ENCODE data around the gene SF3B5.
A peak's percentile ranks its signal among the peaks of the same experiment; 100 is the strongest.
"Not testable (repeated sequence)": the region's sequence is repeated elsewhere in the genome, so short reads cannot be mapped to it uniquely, and the experiment has no call there.

Gene SF3B5

DNA sequence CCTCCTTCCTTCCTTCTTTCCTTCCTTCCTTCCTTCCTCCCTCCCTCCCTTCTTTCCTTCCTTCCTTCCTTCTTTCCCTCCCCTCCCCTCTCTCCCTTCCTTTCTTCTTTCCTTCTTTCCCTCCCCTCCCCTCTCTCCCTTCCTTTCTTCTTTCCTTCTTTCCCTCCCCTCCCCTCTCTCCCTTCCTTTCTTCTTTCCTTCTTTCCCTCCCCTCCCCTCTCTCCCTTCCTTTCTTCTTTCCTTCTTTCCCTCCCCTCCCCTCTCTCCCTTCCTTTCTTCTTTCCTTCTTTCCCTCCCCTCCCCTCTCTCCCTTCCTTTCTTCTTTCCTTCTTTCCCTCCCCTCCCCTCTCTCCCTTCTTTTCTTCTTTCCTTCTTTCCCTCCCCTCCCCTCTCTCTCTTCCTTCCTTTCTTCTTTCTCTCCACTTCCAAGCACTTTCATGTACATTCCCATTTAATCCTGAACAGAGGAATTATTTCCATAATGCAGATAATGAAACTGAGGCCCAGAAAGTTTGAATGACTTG is 36.9 kb upstream of the SF3B5 start:
- DNase-seq (ENCODE audit: low read depth): not testable (repeated sequence)

GRCh38 chr6:144131248-144131709 is 35.9 kb upstream of the SF3B5 start:
- Histone ChIP-seq H3K4me1 (ENCODE audit: control insufficient read depth, insufficient read depth, low read length) (peaks cover 11% of the 10 kb centered on the region), H3K27me3 (replicated peaks; ENCODE audit: control insufficient read depth, insufficient read depth, low read length) (no peaks in the 10 kb centered on the region), H3K9me3 (ENCODE audit: control insufficient read depth, low read length) (no peaks in the 10 kb centered on the region), H3K36me3 (ENCODE audit: control insufficient read depth, insufficient read depth, low read length, severe bottlenecking) (no peaks in the 10 kb centered on the region), H3K4me3 (ENCODE audit: low read length) (no peak overlapping the region), H3K9ac (ENCODE audit: low read length) (no peak overlapping the region)
- peak; percentile 15 for DNase-seq (ENCODE audit: low read depth)

More for the DNA sequence above, 36.9 kb upstream of the SF3B5 start:
- H3K9ac ChIP-seq (ENCODE audit: low read length); H3K4me3 ChIP-seq (ENCODE audit: low read length); H3K27me3 ChIP-seq (replicated peaks; ENCODE audit: control insufficient read depth, insufficient read depth, low read length); H3K9me3 ChIP-seq (ENCODE audit: control insufficient read depth, low read length); H3K36me3 ChIP-seq (ENCODE audit: control insufficient read depth, insufficient read depth, low read length, severe bottlenecking): not testable (repeated sequence)
- H3K4me1 ChIP-seq (ENCODE audit: control insufficient read depth, insufficient read depth, low read length): peaks cover 11% of the 10 kb centered on the region

DNA sequence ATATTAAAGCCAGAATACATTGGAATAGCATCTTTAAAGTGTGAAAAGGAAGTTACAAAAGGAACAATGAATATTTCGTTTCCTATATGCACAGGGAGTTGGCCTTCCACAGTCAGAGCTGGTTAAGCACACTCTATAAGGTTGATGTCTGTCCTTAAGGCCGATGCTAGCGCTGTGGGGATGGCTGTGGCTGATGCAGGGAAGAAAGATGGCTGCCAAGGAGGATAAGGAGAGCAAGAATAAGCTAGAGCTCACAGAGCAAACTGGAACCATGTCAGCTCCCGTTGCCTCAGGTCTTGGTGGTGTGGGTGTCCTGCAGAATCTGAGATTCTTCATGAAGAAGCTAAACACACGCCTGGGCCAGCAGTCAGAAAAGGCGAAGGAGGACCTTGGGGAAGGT is 34.1 kb upstream of the SF3B5 start:
- Histone ChIP-seq H3K4me3 (ENCODE audit: low read length) (no peak overlapping the region), H3K9ac (ENCODE audit: low read length) (no peak overlapping the region), H3K4me1 (ENCODE audit: control insufficient read depth, insufficient read depth, low read length) (peaks cover 11% of the 10 kb centered on the region), H3K27me3 (replicated peaks; ENCODE audit: control insufficient read depth, insufficient read depth, low read length) (no peaks in the 10 kb centered on the region), H3K9me3 (ENCODE audit: control insufficient read depth, low read length) (no peaks in the 10 kb centered on the region), H3K36me3 (ENCODE audit: control insufficient read depth, insufficient read depth, low read length, severe bottlenecking) (no peaks in the 10 kb centered on the region)
- no peak for DNase-seq (ENCODE audit: low read depth)

DNA sequence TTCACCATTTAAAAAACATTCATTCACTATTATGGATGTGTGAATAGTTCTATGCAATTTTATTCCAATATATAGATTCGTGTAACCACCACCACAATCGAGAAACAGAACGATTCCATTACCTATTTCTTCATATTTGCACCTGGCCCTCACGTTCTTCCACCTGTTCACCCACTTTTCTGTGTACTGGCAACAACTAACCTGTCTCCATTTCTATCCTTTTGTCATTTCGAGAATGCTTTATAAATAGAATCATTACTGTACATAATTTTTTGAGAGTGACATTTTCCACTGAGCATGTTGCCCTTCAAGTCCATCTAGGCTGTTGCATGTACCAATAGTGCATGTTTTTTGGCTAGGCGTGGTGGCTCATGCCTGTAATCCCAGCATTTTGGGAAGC is 31.7 kb upstream of the SF3B5 start:
- H3K4me3 ChIP-seq (ENCODE audit: low read length): no peak overlapping the region
- H3K36me3 ChIP-seq (ENCODE audit: control insufficient read depth, insufficient read depth, low read length, severe bottlenecking): no peaks in the 10 kb centered on the region
- no peak overlapping the region for H3K9ac ChIP-seq (ENCODE audit: low read length)
- no peaks in the 10 kb centered on the region for H3K27me3 ChIP-seq (replicated peaks; ENCODE audit: control insufficient read depth, insufficient read depth, low read length)
- H3K4me1 ChIP-seq (ENCODE audit: control insufficient read depth, insufficient read depth, low read length): peaks cover 11% of the 10 kb centered on the region
- no peak for DNase-seq (ENCODE audit: low read depth)
- no peaks in the 10 kb centered on the region for H3K9me3 ChIP-seq (ENCODE audit: control insufficient read depth, low read length)

GRCh38 chr6:144123836-144124235 is 28.5 kb upstream of the SF3B5 start:
- Histone ChIP-seq H3K27me3 (replicated peaks; ENCODE audit: control insufficient read depth, insufficient read depth, low read length) (no peaks in the 10 kb centered on the region), H3K4me3 (ENCODE audit: low read length) (no peak overlapping the region), H3K9ac (ENCODE audit: low read length) (no peak overlapping the region), H3K36me3 (ENCODE audit: control insufficient read depth, insufficient read depth, low read length, severe bottlenecking) (no peaks in the 10 kb centered on the region), H3K4me1 (ENCODE audit: control insufficient read depth, insufficient read depth, low read length) (no peaks in the 10 kb centered on the region), H3K9me3 (ENCODE audit: control insufficient read depth, low read length) (no peaks in the 10 kb centered on the region)
- DNase-seq (ENCODE audit: low read depth): no peak

DNA sequence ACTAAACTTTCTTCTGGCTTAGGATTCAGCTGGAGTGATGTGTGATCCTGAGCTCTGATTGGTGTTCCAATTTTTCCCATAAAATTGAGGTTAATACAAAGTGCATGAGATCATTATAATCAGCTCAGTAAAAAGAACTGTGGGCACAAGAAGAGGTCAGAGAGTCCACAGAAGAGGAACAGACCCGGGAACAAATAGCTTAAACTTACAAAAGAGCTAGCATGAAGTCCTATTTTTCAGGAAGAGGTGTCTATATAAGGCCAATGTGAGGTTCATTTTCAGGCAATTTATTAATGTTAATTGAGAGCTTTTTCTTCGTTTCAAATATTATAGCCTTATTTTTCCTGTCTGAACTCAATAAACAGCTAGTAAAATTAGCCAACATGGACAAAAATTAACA is 28.0 kb upstream of the SF3B5 start:
- Histone ChIP-seq H3K9me3 (ENCODE audit: control insufficient read depth, low read length) (no peaks in the 10 kb centered on the region), H3K9ac (ENCODE audit: low read length) (no peak overlapping the region), H3K36me3 (ENCODE audit: control insufficient read depth, insufficient read depth, low read length, severe bottlenecking) (no peaks in the 10 kb centered on the region), H3K27me3 (replicated peaks; ENCODE audit: control insufficient read depth, insufficient read depth, low read length) (no peaks in the 10 kb centered on the region), H3K4me3 (ENCODE audit: low read length) (no peak overlapping the region), H3K4me1 (ENCODE audit: control insufficient read depth, insufficient read depth, low read length) (no peaks in the 10 kb centered on the region)
- DNase-seq (ENCODE audit: low read depth): no peak

GRCh38 chr6:144122861-144123260 is 27.5 kb upstream of the SF3B5 start:
- Histone ChIP-seq H3K9me3 (ENCODE audit: control insufficient read depth, low read length) (no peaks in the 10 kb centered on the region), H3K4me1 (ENCODE audit: control insufficient read depth, insufficient read depth, low read length) (no peaks in the 10 kb centered on the region), H3K27me3 (replicated peaks; ENCODE audit: control insufficient read depth, insufficient read depth, low read length) (no peaks in the 10 kb centered on the region), H3K9ac (ENCODE audit: low read length) (no peak overlapping the region), H3K4me3 (ENCODE audit: low read length) (no peak overlapping the region), H3K36me3 (ENCODE audit: control insufficient read depth, insufficient read depth, low read length, severe bottlenecking) (no peaks in the 10 kb centered on the region)
- DNase-seq (ENCODE audit: low read depth): no peak

GRCh38 chr6:144119376-144119775 is 24.0 kb upstream of the SF3B5 start:
- H3K36me3 ChIP-seq (ENCODE audit: control insufficient read depth, insufficient read depth, low read length, severe bottlenecking): no peaks in the 10 kb centered on the region
- no peaks in the 10 kb centered on the region for H3K4me1 ChIP-seq (ENCODE audit: control insufficient read depth, insufficient read depth, low read length)
- DNase-seq (ENCODE audit: low read depth): no peak
- H3K9me3 ChIP-seq (ENCODE audit: control insufficient read depth, low read length): no peaks in the 10 kb centered on the region
- no peaks in the 10 kb centered on the region for H3K27me3 ChIP-seq (replicated peaks; ENCODE audit: control insufficient read depth, insufficient read depth, low read length)
- no peak overlapping the region for H3K4me3 ChIP-seq (ENCODE audit: low read length)
- no peak overlapping the region for H3K9ac ChIP-seq (ENCODE audit: low read length)

DNA sequence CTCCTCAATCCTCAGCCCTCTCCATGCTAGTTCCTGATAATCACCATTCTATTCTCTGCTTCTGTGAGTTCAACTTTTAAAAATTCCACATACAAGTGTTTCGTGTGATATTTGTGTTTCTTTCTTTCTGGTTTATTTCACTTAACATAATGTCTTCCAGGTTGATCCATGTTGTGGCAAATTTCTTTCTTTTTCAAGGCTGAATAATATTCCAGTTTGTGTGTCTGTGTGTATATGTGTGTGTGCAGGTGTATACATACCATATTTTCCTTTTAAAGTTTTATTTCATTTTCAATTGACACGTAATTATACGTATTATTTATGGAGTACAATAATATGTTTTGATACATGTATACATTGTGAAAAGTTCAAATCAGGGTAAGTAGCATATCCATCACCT is 19.8 kb upstream of the SF3B5 start:
- Histone ChIP-seq H3K9ac (ENCODE audit: low read length) (no peak overlapping the region), H3K36me3 (ENCODE audit: control insufficient read depth, insufficient read depth, low read length, severe bottlenecking) (no peaks in the 10 kb centered on the region), H3K27me3 (replicated peaks; ENCODE audit: control insufficient read depth, insufficient read depth, low read length) (no peaks in the 10 kb centered on the region), H3K4me3 (ENCODE audit: low read length) (no peak overlapping the region), H3K4me1 (ENCODE audit: control insufficient read depth, insufficient read depth, low read length) (no peaks in the 10 kb centered on the region), H3K9me3 (ENCODE audit: control insufficient read depth, low read length) (no peaks in the 10 kb centered on the region)
- no peak for DNase-seq (ENCODE audit: low read depth)

DNA sequence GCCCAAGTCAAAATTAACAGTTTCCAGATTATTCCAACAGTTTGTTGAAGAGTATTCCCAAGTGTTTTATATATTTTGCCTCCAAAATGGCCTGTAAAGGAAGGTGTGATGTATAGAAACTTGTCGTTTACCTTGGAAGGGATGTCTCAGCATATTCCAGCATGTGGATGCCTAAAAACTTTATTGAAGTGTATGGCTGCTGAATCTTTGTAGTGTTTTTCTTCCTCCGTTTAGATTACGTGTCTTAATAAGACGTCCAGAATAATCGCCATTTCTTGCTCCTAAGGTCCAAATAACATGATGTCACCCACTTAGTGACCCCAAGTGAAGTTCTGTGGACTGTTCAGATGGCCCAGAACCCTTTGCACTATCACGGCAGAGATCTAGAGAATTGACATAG is 18.0 kb upstream of the SF3B5 start:
- Histone ChIP-seq H3K27me3 (replicated peaks; ENCODE audit: control insufficient read depth, insufficient read depth, low read length) (no peaks in the 10 kb centered on the region), H3K36me3 (ENCODE audit: control insufficient read depth, insufficient read depth, low read length, severe bottlenecking) (no peaks in the 10 kb centered on the region), H3K4me3 (ENCODE audit: low read length) (no peak overlapping the region), H3K9me3 (ENCODE audit: control insufficient read depth, low read length) (no peaks in the 10 kb centered on the region), H3K9ac (ENCODE audit: low read length) (no peak overlapping the region), H3K4me1 (ENCODE audit: control insufficient read depth, insufficient read depth, low read length) (no peaks in the 10 kb centered on the region)
- no peak for DNase-seq (ENCODE audit: low read depth)

GRCh38 chr6:144110210-144110609 is 14.8 kb upstream of the SF3B5 start:
- no peak overlapping the region for H3K4me3 ChIP-seq (ENCODE audit: low read length)
- H3K9ac ChIP-seq (ENCODE audit: low read length): no peak overlapping the region
- H3K4me1 ChIP-seq (ENCODE audit: control insufficient read depth, insufficient read depth, low read length): no peaks in the 10 kb centered on the region
- no peaks in the 10 kb centered on the region for H3K36me3 ChIP-seq (ENCODE audit: control insufficient read depth, insufficient read depth, low read length, severe bottlenecking)
- DNase-seq (ENCODE audit: low read depth): no peak
- no peaks in the 10 kb centered on the region for H3K27me3 ChIP-seq (replicated peaks; ENCODE audit: control insufficient read depth, insufficient read depth, low read length)
- H3K9me3 ChIP-seq (ENCODE audit: control insufficient read depth, low read length): no peaks in the 10 kb centered on the region

DNA sequence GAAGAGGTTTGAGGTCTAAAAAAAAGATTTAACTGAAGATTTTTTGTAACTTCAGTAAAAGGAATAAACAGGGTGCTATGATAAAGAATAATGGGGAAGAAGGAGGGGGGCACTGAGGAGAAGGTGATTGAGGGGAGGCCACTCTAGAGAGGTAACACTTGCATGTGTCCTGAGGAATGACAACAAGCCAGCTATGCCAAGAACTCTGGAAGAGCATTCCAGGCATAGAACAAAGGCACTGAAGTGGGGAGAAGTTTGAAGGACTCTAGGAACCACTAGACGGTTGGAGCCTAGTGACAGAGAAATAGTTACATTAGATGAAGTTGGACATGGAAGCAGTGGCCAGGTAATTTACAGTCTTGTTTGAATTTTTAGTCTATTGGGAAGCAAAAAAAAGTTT is 10.8 kb upstream of the SF3B5 start:
- no peaks in the 10 kb centered on the region for H3K4me1 ChIP-seq (ENCODE audit: control insufficient read depth, insufficient read depth, low read length)
- H3K9me3 ChIP-seq (ENCODE audit: control insufficient read depth, low read length): no peaks in the 10 kb centered on the region
- DNase-seq (ENCODE audit: low read depth): no peak
- no peak overlapping the region for H3K9ac ChIP-seq (ENCODE audit: low read length)
- no peaks in the 10 kb centered on the region for H3K27me3 ChIP-seq (replicated peaks; ENCODE audit: control insufficient read depth, insufficient read depth, low read length)
- H3K36me3 ChIP-seq (ENCODE audit: control insufficient read depth, insufficient read depth, low read length, severe bottlenecking): no peaks in the 10 kb centered on the region
- H3K4me3 ChIP-seq (ENCODE audit: low read length): no peak overlapping the region
